Neuron (in vitro differentiated cells): ENCODE results near the gene UBR2.
"Not testable (repeated sequence)": the region's sequence is repeated elsewhere in the genome, so short reads cannot be mapped to it uniquely, and the experiment has no call there.

Source experiments
- H2AFZ ChIP-seq: one replicate; pipeline ENCODE4 v1.6.1; 2013; ENCODE audit warnings: low read depth, mild to moderate bottlenecking, inconsistent platforms, low read length, moderate library complexity
- H3K27me3 ChIP-seq: one replicate; pipeline ENCODE4 v1.6.1; 2013; ENCODE audit warnings: low read length; ENCODE audit not compliant: insufficient read depth
- H3K36me3 ChIP-seq: one replicate; pipeline ENCODE4 v1.6.1; 2013; ENCODE audit warnings: low read length; ENCODE audit not compliant: insufficient read depth
- H3K4me1 ChIP-seq: one replicate; pipeline ENCODE4 v1.6.1; 2013; ENCODE audit warnings: low read length; ENCODE audit not compliant: insufficient read depth
- H3K4me3 ChIP-seq: 2 replicates; pipeline ENCODE4 v1.5.1; 2013; ENCODE audit warnings: mild to moderate bottlenecking, low read length, moderate library complexity
- H3K9me3 ChIP-seq: one replicate; pipeline ENCODE4 v1.6.1; 2013; ENCODE audit warnings: low read length

Gene UBR2

GRCh38 chr6:42692137-42692911 is 128.5 kb downstream of the UBR2 start:
- no peaks in the 10 kb centered on the region for H3K27me3 ChIP-seq
- no peak overlapping the region for H2AFZ ChIP-seq
- H3K4me1 ChIP-seq, result no peaks in the 10 kb centered on the region
- no peak overlapping the region for H3K4me3 ChIP-seq
- H3K9me3 ChIP-seq, result no peaks in the 10 kb centered on the region
- peaks cover 51% of the 10 kb centered on the region for H3K36me3 ChIP-seq

- Histone ChIP-seq H3K36me3 (peaks cover 41% of the 10 kb centered on the region), H3K4me3 (no peak overlapping the region), H2AFZ (no peak overlapping the region), H3K27me3 (no peaks in the 10 kb centered on the region), H3K4me1 (no peaks in the 10 kb centered on the region), H3K9me3 (no peaks in the 10 kb centered on the region)
These were observed 130.0 kb downstream of the UBR2 start for GRCh38 chr6:42693725-42694323.

- H3K4me1 ChIP-seq, result no peaks in the 10 kb centered on the region
- H3K27me3 ChIP-seq, result no peaks in the 10 kb centered on the region
- H3K4me3 ChIP-seq, result no peak overlapping the region
- H3K36me3 ChIP-seq, result peaks cover 34% of the 10 kb centered on the region
- no peaks in the 10 kb centered on the region for H3K9me3 ChIP-seq
- H2AFZ ChIP-seq, result no peak overlapping the region
These were observed 130.8 kb downstream of the UBR2 start for GRCh38 chr6:42694586-42694985.

GRCh38 chr6:42696526-42697267 is 132.9 kb downstream of the UBR2 start:
- no peaks in the 10 kb centered on the region for H3K4me1 ChIP-seq
- peaks cover 19% of the 10 kb centered on the region for H3K36me3 ChIP-seq
- H3K9me3 ChIP-seq, result no peaks in the 10 kb centered on the region
- H3K27me3 ChIP-seq, result no peaks in the 10 kb centered on the region
- H2AFZ ChIP-seq, result no peak overlapping the region
- no peak overlapping the region for H3K4me3 ChIP-seq

GRCh38 chr6:42697268-42697655 is 133.4 kb downstream of the UBR2 start:
- H3K4me1 ChIP-seq, result no peaks in the 10 kb centered on the region
- peaks cover 18% of the 10 kb centered on the region for H3K36me3 ChIP-seq
- H3K4me3 ChIP-seq, result no peak overlapping the region
- no peak overlapping the region for H2AFZ ChIP-seq
- H3K27me3 ChIP-seq, result no peaks in the 10 kb centered on the region
- no peaks in the 10 kb centered on the region for H3K9me3 ChIP-seq

- H3K4me1 ChIP-seq, result no peaks in the 10 kb centered on the region
- no peak overlapping the region for H2AFZ ChIP-seq
- H3K36me3 ChIP-seq, result peaks cover 9% of the 10 kb centered on the region
- H3K9me3 ChIP-seq, result no peaks in the 10 kb centered on the region
- H3K27me3 ChIP-seq, result no peaks in the 10 kb centered on the region
- H3K4me3 ChIP-seq, result no peak overlapping the region
These were observed 134.4 kb downstream of the UBR2 start for GRCh38 chr6:42698217-42698616.

GRCh38 chr6:42702200-42702599 is 138.4 kb downstream of the UBR2 start:
- no peak overlapping the region for H2AFZ ChIP-seq
- H3K4me3 ChIP-seq, result no peak overlapping the region
- no peaks in the 10 kb centered on the region for H3K36me3 ChIP-seq
- H3K4me1 ChIP-seq, result no peaks in the 10 kb centered on the region
- H3K27me3 ChIP-seq, result no peaks in the 10 kb centered on the region
- no peaks in the 10 kb centered on the region for H3K9me3 ChIP-seq

- not testable (repeated sequence) for H3K27me3 ChIP-seq, H3K9me3 ChIP-seq, H3K4me3 ChIP-seq, H3K36me3 ChIP-seq, H2AFZ ChIP-seq, H3K4me1 ChIP-seq
These were observed 139.0 kb downstream of the UBR2 start for GRCh38 chr6:42702786-42703185.

GRCh38 chr6:42704251-42704936 is 140.6 kb downstream of the UBR2 start:
- Histone ChIP-seq H3K27me3 (no peaks in the 10 kb centered on the region), H3K4me3 (no peak overlapping the region), H3K4me1 (no peaks in the 10 kb centered on the region), H3K36me3 (no peaks in the 10 kb centered on the region), H2AFZ (no peak overlapping the region), H3K9me3 (no peaks in the 10 kb centered on the region)

- H3K4me3 ChIP-seq, result no peak overlapping the region
- H3K9me3 ChIP-seq, result no peaks in the 10 kb centered on the region
- peaks cover 2% of the 10 kb centered on the region for H3K4me1 ChIP-seq
- H2AFZ ChIP-seq, result no peak overlapping the region
- H3K27me3 ChIP-seq, result no peaks in the 10 kb centered on the region
- H3K36me3 ChIP-seq, result no peaks in the 10 kb centered on the region
These were observed 141.1 kb downstream of the UBR2 start for GRCh38 chr6:42704937-42705374.

- Histone ChIP-seq H3K36me3 (no peaks in the 10 kb centered on the region), H2AFZ (no peak overlapping the region), H3K9me3 (peaks cover 5% of the 10 kb centered on the region), H3K27me3 (no peaks in the 10 kb centered on the region), H3K4me1 (peaks cover 13% of the 10 kb centered on the region), H3K4me3 (no peak overlapping the region)
These were observed 143.8 kb downstream of the UBR2 start for GRCh38 chr6:42707595-42707994.

GRCh38 chr6:42708096-42708495 is 144.3 kb downstream of the UBR2 start:
- no peak overlapping the region for H3K4me3 ChIP-seq
- H3K9me3 ChIP-seq, result peaks cover 5% of the 10 kb centered on the region
- H2AFZ ChIP-seq, result no peak overlapping the region
- peaks cover 13% of the 10 kb centered on the region for H3K4me1 ChIP-seq
- no peaks in the 10 kb centered on the region for H3K27me3 ChIP-seq
- no peaks in the 10 kb centered on the region for H3K36me3 ChIP-seq

- H3K27me3 ChIP-seq, result peaks cover 2% of the 10 kb centered on the region
- H3K9me3 ChIP-seq, result peaks cover 5% of the 10 kb centered on the region
- H2AFZ ChIP-seq, result peak overlapping the region; percentile 29
- H3K36me3 ChIP-seq, result no peaks in the 10 kb centered on the region
- H3K4me3 ChIP-seq, result no peak overlapping the region
- H3K4me1 ChIP-seq, result peaks cover 13% of the 10 kb centered on the region
These were observed 146.0 kb downstream of the UBR2 start for GRCh38 chr6:42709871-42710270.
